Gastrocnemius medialis (tissue), 4 donors: ENCODE measurements around the gene SCIN. TPM values are rescaled to one million over a fixed set of nuclear protein-coding genes. Genes with fewer than 3 reads are reported as not detected.

Source experiments
- ATAC-seq, 2 donors: fragments of 150-250 bp; one replicate each; pipeline ENCODE4 v1.9.1; 2016
- DNase-seq, 2 donors: peaks; one replicate each; pipeline ENCODE4 v3.0.0-alpha.2; 2019
- H3K27ac ChIP-seq, 4 donors: fragments of 200-600 bp; sonication (generic); 1 replicate in 1 of 4; 2 replicates in 3 of 4; pipeline ENCODE4 v1.5.1; 2016 to 2018; ENCODE audit warnings: mild to moderate bottlenecking in 2 of 4, moderate library complexity in 1 of 4
- H3K27me3 ChIP-seq, 3 donors: fragments of 200-600 bp; sonication (generic) in 2 of 3; 1 replicate in 1 of 3; 2 replicates in 2 of 3; pipeline versions ENCODE4 v1.5.1 to v1.6.0; 2016 to 2019; ENCODE audit warnings: mild to moderate bottlenecking in 1 of 3, moderate library complexity in 1 of 3
- H3K36me3 ChIP-seq, 2 donors: fragments of 200-600 bp; sonication (generic) in 1 of 2; one replicate each; pipeline ENCODE4 v1.5.1; 2017 to 2018
- H3K4me1 ChIP-seq, 2 donors: fragments of 200-600 bp; sonication (generic) in 1 of 2; one replicate each; pipeline ENCODE4 v1.5.1; 2016 to 2017; ENCODE audit warnings: mild to moderate bottlenecking in 2 of 2
- H3K4me3 ChIP-seq, 4 donors: fragments of 200-600 bp; sonication (generic) in 3 of 4; 1 replicate in 1 of 4; 2 replicates in 3 of 4; pipeline ENCODE4 v1.5.1; 2016 to 2019; ENCODE audit warnings: mild to moderate bottlenecking in 2 of 4
- H3K9me3 ChIP-seq, 3 donors: fragments of 200-600 bp; sonication (generic) in 2 of 3; 1 replicate in 1 of 3; 2 replicates in 2 of 3; pipeline ENCODE4 v1.5.1; 2016 to 2019
- POLR2A ChIP-seq, 2 donors: fragments of 450-650 bp; IDR thresholded peaks; one replicate each; pipeline ENCODE4 v1.6.1; 2017; ENCODE audit warnings: antibody characterized with exemption in 2 of 2, mild to moderate bottlenecking in 2 of 2, moderate library complexity in 2 of 2
- in situ Hi-C, 4 donors: fragments of 200-750 bp; cut with MboI; loops; one replicate each; pipeline versions ENCODE4 v1.15.0 to v1.8.0; 2017; ENCODE audit warnings: low sequenced_read_pairs in 4 of 4
- intact Hi-C: fragments of 100-400 bp; cut with DNase I; formaldehyde crosslinking; loops from one replicate; pipeline ENCODE4 v1.15.1; 2023; ENCODE audit warnings: low total_unique reads
- total RNA-seq, 4 donors: library from RNA; depleted of rRNA; stranded (reverse); fragments of >200 nt; gene quantifications; one replicate each; pipeline versions ENCODE4 v1.1.0 to v1.2.3, GENCODE V29; 2016
- TF ChIP-seq, protein P1 (sequence below), 5 experiments: fragments of 450-650 bp in 3 of 5; fragments of 200-600 bp in 2 of 5; sonication (generic) in 2 of 5; IDR thresholded peaks in 4 of 5; conservative IDR thresholded peaks in 1 of 5; 1 replicate in 4 of 5; 2 replicates in 1 of 5; pipeline ENCODE4 v1.5.1; 2016 to 2019; ENCODE audit warnings: antibody characterized with exemption in 5 of 5, mild to moderate bottlenecking in 3 of 5, moderate library complexity in 3 of 5

Gene SCIN
- total RNA-seq, 4 donors from 2014 or later, result 0.09 to 2.4 (median 1.4) TPM; not detected in 1

DNA sequence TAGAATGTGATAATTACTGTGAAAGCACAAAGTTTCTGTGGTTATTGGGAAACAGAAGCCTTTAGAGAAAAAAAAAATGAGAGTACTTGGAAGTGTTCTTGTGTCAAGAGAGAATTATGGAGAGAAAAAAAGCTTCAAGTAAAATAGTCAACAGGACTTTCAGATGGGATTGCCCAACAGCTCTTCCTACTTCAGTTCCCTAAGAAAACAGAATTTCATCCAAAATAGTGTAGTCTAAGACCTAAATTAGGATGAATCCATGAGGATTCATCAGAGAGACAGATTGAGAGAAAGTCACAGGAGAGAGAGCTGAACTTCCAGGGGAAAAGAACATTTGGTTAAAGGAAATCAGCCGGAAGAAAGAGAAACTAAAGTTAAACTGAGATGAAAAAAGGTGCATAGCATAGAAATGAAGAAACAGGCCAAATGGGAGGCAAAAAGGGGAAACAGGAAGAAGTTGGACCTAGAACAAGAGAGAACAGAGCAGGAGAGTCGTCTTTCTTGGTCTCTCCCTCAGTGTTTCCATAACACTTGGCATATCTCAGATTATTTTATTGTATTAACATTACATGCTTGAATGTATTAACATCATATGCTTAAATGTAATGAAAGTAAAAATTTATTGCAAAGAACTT is 2.5 kb downstream of the SCIN start:
- TF ChIP-seq, protein P1, sequence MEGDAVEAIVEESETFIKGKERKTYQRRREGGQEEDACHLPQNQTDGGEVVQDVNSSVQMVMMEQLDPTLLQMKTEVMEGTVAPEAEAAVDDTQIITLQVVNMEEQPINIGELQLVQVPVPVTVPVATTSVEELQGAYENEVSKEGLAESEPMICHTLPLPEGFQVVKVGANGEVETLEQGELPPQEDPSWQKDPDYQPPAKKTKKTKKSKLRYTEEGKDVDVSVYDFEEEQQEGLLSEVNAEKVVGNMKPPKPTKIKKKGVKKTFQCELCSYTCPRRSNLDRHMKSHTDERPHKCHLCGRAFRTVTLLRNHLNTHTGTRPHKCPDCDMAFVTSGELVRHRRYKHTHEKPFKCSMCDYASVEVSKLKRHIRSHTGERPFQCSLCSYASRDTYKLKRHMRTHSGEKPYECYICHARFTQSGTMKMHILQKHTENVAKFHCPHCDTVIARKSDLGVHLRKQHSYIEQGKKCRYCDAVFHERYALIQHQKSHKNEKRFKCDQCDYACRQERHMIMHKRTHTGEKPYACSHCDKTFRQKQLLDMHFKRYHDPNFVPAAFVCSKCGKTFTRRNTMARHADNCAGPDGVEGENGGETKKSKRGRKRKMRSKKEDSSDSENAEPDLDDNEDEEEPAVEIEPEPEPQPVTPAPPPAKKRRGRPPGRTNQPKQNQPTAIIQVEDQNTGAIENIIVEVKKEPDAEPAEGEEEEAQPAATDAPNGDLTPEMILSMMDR (IDR thresholded peaks at IDR 0.05 in 4 of 5, conservative IDR thresholded peaks at IDR 0.05 in 1 of 5), result no peak
- TF ChIP-seq POLR2A (IDR thresholded peaks at IDR 0.05), result no peak
- Histone ChIP-seq H3K36me3 (no peaks in the 10 kb centered on the region), H3K9me3 (no peaks in the 10 kb centered on the region), H3K27ac (no peak overlapping the region), H3K27me3 (peaks cover 13 to 36% (median 34%) of the 10 kb centered on the region in 3 donors), H3K4me3 (no peak overlapping the region), H3K4me1 (peaks cover 0 to 7% of the 10 kb centered on the region in 2 donors)
- intact Hi-C loops, result no loop called here
- ATAC-seq (no peak), DNase-seq (no peak)
- in situ Hi-C loops, result no loop called here

DNA sequence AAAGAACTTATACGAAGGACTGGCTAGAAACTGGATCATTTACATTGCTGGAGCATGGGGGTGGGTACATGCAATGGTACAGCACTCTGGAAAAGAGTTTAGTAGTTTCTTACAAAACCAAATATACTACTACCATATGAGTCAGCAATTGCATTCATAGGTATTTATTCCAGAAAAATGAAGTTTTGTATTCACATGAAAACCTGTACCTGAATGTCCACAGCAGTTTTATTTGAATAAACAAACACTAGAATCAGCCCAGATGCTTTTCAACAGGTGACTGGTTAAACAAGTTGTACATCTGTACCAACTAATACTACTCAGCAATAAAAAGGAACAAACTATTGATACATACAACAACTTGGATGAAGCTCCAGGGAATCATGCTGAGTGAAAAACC is 3.4 kb downstream of the SCIN start:
- no peak for ATAC-seq
- H3K36me3 ChIP-seq, result no peaks in the 10 kb centered on the region

DNA sequence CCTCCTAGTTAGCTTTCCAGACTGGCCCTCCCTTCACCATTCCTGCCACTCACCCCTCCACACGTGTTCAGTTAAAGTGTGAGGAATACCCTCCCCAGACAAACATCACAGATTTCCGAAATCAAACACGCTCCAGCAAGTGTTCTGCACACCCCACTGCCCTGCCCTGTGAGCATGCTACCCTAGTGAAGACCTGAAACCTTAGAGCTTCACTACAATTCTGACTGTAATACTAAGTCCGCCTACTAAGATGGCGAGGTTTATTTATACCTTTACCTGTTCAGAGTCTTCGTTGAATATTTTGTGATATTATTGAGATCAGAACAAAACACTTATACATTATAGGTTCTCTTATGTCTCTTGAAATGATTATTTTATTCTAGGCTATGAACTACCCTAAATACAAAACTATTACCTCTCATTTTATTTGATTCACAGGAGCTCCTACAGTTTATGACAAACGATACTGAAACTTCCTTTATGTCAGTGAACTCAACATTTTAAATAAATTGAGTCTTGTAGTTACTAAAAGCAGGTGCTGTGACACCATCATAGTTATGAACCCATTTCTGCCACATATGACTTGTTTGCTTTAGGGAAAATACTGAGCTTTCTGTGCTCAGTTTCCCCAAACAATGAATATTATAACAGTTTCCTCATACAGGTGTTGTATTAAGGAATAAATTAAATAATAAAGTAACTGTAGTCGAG is 8.6 kb downstream of the SCIN start:
- no peaks in the 10 kb centered on the region for H3K4me1 ChIP-seq
- no peaks in the 10 kb centered on the region for H3K9me3 ChIP-seq
- no peak for ATAC-seq
- intact Hi-C loops, result no loop called here
- DNase-seq, result no peak
- no peak overlapping the region for H3K27ac ChIP-seq
- no peak for TF ChIP-seq POLR2A (IDR thresholded peaks at IDR 0.05)
- TF ChIP-seq, protein P1 (IDR thresholded peaks at IDR 0.05 in 4 of 5, conservative IDR thresholded peaks at IDR 0.05 in 1 of 5), result no peak
- no peaks in the 10 kb centered on the region for H3K36me3 ChIP-seq
- in situ Hi-C loops, result no loop called here
- H3K27me3 ChIP-seq, result no peaks in the 10 kb centered on the region
- no peak overlapping the region for H3K4me3 ChIP-seq

More for the DNA sequence above, 3.4 kb downstream of the SCIN start:
- TF ChIP-seq, protein P1 (IDR thresholded peaks at IDR 0.05 in 4 of 5, conservative IDR thresholded peaks at IDR 0.05 in 1 of 5), result no peak
- TF ChIP-seq POLR2A (IDR thresholded peaks at IDR 0.05), result no peak
- in situ Hi-C loops (no loop called here), intact Hi-C loops (no loop called here)
- no peak overlapping the region for H3K27ac ChIP-seq
- peaks cover 13 to 32% (median 31%) of the 10 kb centered on the region in 3 donors for H3K27me3 ChIP-seq
- H3K9me3 ChIP-seq, result no peaks in the 10 kb centered on the region
- DNase-seq, result no peak
- H3K4me3 ChIP-seq, result no peak overlapping the region
- H3K4me1 ChIP-seq, result peaks cover 0 to 7% of the 10 kb centered on the region in 2 donors

DNA sequence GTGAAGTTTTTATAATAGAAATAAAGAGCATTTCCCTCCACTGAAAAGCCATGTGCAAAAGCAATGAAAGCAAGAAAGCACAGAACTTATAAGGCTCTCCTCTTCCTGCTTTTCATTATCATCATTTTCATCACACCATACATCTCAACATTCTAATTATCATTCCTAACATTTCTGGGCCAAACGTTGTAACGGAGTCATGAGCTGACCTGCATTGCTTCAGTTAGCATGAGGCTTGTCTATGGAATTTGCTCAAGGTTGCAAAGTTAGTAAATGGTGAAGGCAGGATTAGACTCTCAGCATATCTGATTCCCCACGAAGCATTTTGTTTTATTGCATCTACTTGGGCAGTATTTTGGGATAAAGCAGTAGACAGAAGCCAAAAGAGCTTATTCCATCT is 11.4 kb downstream of the SCIN start:
- ATAC-seq, result no peak
- no peak for TF ChIP-seq POLR2A (IDR thresholded peaks at IDR 0.05)
- DNase-seq, result no peak
- Histone ChIP-seq H3K27me3 (no peaks in the 10 kb centered on the region), H3K27ac (no peak overlapping the region), H3K36me3 (no peaks in the 10 kb centered on the region), H3K4me3 (no peak overlapping the region), H3K4me1 (no peaks in the 10 kb centered on the region), H3K9me3 (no peaks in the 10 kb centered on the region)
- in situ Hi-C loops, result no loop called here
- intact Hi-C loops, result no loop called here

DNA sequence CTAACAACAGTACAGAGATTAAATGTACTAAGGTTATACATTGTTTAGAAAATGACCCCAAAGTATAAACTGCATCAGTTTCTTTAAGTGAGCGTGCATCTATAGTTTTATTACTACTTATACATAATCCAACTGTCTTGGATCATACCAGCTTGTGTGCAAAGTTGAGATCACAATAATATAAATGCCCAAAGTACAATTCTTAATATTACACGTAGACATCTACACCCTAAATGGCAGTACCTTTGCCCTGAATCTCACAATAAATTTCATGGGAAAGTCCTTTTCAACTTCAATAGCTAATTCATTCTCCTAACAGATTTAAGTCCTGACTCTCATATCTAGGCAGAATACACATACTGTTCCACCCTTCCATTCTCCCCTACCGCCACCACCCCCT is 11.8 kb downstream of the SCIN start:
- Histone ChIP-seq H3K4me3 (no peak overlapping the region), H3K36me3 (no peaks in the 10 kb centered on the region), H3K4me1 (no peaks in the 10 kb centered on the region), H3K9me3 (no peaks in the 10 kb centered on the region), H3K27me3 (no peaks in the 10 kb centered on the region), H3K27ac (no peak overlapping the region)
- ATAC-seq, result no peak
- TF ChIP-seq, protein P1 (IDR thresholded peaks at IDR 0.05 in 4 of 5, conservative IDR thresholded peaks at IDR 0.05 in 1 of 5), result no peak
- TF ChIP-seq POLR2A (IDR thresholded peaks at IDR 0.05), result no peak
- in situ Hi-C loops, result no loop called here
- intact Hi-C loops, result no loop called here
- no peak for DNase-seq
